B cell (primary cell): ENCODE measurements around the gene TTC23. TPM values are rescaled to one million over a fixed set of nuclear protein-coding genes. Genes with fewer than 3 reads are reported as not detected.

Source experiments
- ATAC-seq: fragments of 200-7000 bp; cut with Tn5 transposase; one replicate; pipeline ENCODE4 v1.10.0; 2021; ENCODE audit warnings: low read depth, mild to moderate bottlenecking, moderate number of reproducible peaks, moderate library complexity
- CTCF ChIA-PET: fragments of 350-600 bp; sonication (Branson Sonifier 250); formaldehyde crosslinking; loops from one replicate; lab custom pipeline; 2021; ENCODE audit warnings: antibody characterized with exemption, inconsistent platforms; lab: Charles Lee
- POLR2A ChIA-PET: fragments of 350-600 bp; sonication (Branson Sonifier 250); formaldehyde crosslinking; loops from one replicate; lab custom pipeline; 2021; ENCODE audit warnings: antibody characterized with exemption; lab: Charles Lee
- DNase-seq: peaks from one replicate; pipeline ENCODE4 v3.0.0; 2013
- H2AFZ ChIP-seq: 2 replicates; pipeline ENCODE4 v1.6.1; 2012; ENCODE audit warnings: mild to moderate bottlenecking, low read depth, low read length; ENCODE audit not compliant: insufficient read depth, poor library complexity, severe bottlenecking
- H3K27ac ChIP-seq, 2 donors: 1 replicate in 1 of 2; 2 replicates in 1 of 2; pipeline ENCODE4 v1.5.1; 2012 to 2013; ENCODE audit warnings: low read length in 2 of 2, mild to moderate bottlenecking in 2 of 2, moderate library complexity in 1 of 2
- H3K27me3 ChIP-seq, 4 experiments: fragments of 200-600 bp in 1 of 4; sonication (generic) in 1 of 4; replicated peaks in 1 of 4; 1 replicate in 2 of 4; 2 replicates in 2 of 4; pipeline versions ENCODE4 v1.6.1 to v1.7.0; 2013 to 2016; ENCODE audit warnings: low read length in 3 of 4, mild to moderate bottlenecking in 2 of 4, mixed read lengths in 1 of 4, moderate library complexity in 1 of 4; ENCODE audit not compliant: insufficient read depth in 4 of 4, control insufficient read depth in 3 of 4; ENCODE audit errors: control extremely low read depth in 1 of 4
- H3K36me3 ChIP-seq, 2 experiments: replicated peaks in 1 of 2; 1 replicate in 1 of 2; 2 replicates in 1 of 2; pipeline versions ENCODE4 v1.6.1 to v1.7.1; 2013; ENCODE audit warnings: low read length in 1 of 2; ENCODE audit not compliant: insufficient read depth in 2 of 2, control insufficient read depth in 1 of 2; ENCODE audit errors: control extremely low read depth in 1 of 2, extremely low read depth in 1 of 2
- H3K4me1 ChIP-seq, 2 donors: fragments of 200-600 bp in 1 of 2; sonication (generic) in 1 of 2; 1 replicate in 1 of 2; 2 replicates in 1 of 2; pipeline versions ENCODE4 v1.5.1 to v1.6.1; 2013 to 2017; ENCODE audit warnings: low read length in 2 of 2; ENCODE audit not compliant: control insufficient read depth in 2 of 2, insufficient read depth in 2 of 2
- H3K4me2 ChIP-seq: replicated peaks from 2 replicates; pipeline ENCODE3; 2012; ENCODE audit warnings: mild to moderate bottlenecking, low read depth, low read length; ENCODE audit not compliant: poor library complexity, severe bottlenecking
- H3K4me3 ChIP-seq, 5 experiments: fragments of 200-600 bp in 1 of 5; sonication (generic) in 1 of 5; 1 replicate in 3 of 5; 2 replicates in 2 of 5; pipeline versions ENCODE4 v1.5.1 to v1.7.0; 2011 to 2016; ENCODE audit warnings: low read length in 4 of 5, mild to moderate bottlenecking in 4 of 5, low read depth in 2 of 5, control low read depth in 1 of 5, moderate library complexity in 1 of 5; ENCODE audit not compliant: insufficient read depth in 1 of 5; ENCODE audit errors: control extremely low read depth in 1 of 5, extremely low read depth in 1 of 5
- H3K79me2 ChIP-seq: fragments of 200-600 bp; sonication (generic); one replicate; pipeline ENCODE4 v1.6.0; 2016; ENCODE audit warnings: low read length; ENCODE audit not compliant: control insufficient read depth, insufficient read depth
- H3K9ac ChIP-seq: fragments of 200-600 bp; sonication (generic); 2 replicates; pipeline ENCODE4 v1.6.1; 2017; ENCODE audit warnings: mild to moderate bottlenecking, low read length, moderate library complexity
- H3K9me3 ChIP-seq, 3 donors: one replicate each; pipeline versions ENCODE4 v1.6.1 to v1.7.1; 2013; ENCODE audit warnings: low read length in 2 of 3; ENCODE audit not compliant: control insufficient read depth in 2 of 3, insufficient read depth in 1 of 3; ENCODE audit errors: control extremely low read depth in 1 of 3
- H4K20me1 ChIP-seq: 2 replicates; pipeline ENCODE4 v1.6.0; 2012; ENCODE audit warnings: mild to moderate bottlenecking, low read length; ENCODE audit not compliant: insufficient read depth, control insufficient read depth, poor library complexity, severe bottlenecking
- H3K27ac Mint-ChIP-seq: one replicate; pipeline ENCODE4 v1.8.0; 2021; ENCODE audit warnings: mixed read lengths
- H3K27me3 Mint-ChIP-seq: one replicate; pipeline ENCODE4 v1.8.0; 2021; ENCODE audit warnings: mixed read lengths
- H3K4me1 Mint-ChIP-seq: one replicate; pipeline ENCODE4 v1.8.0; 2021; ENCODE audit warnings: mixed read lengths
- H3K4me3 Mint-ChIP-seq: one replicate; pipeline ENCODE4 v1.8.0; 2021; ENCODE audit warnings: mixed read lengths
- H3K9me3 Mint-ChIP-seq: one replicate; pipeline ENCODE4 v1.8.0; 2022; ENCODE audit warnings: mixed read lengths; ENCODE audit not compliant: insufficient read depth
- CTCF ChIP-seq: fragments of 200-600 bp; IDR thresholded peaks from one replicate; pipeline ENCODE4 v1.8.0; 2022; ENCODE audit warnings: antibody characterized with exemption, mild to moderate bottlenecking
- EZH2 ChIP-seq: IDR thresholded peaks from 2 replicates; pipeline ENCODE4 v1.6.1; 2012; ENCODE audit warnings: borderline replicate concordance, low read depth, mild to moderate bottlenecking, moderate library complexity, low read length; ENCODE audit not compliant: insufficient read depth, poor library complexity, severe bottlenecking
- WGBS: methylation state at CpG from one replicate; pipeline ENCODE4 v1.1.5; 2013; ENCODE audit warnings: missing lambda C conversion rate; ENCODE audit not compliant: insufficient coverage; 5-methylcytosine and 5-hydroxymethylcytosine counted together
- intact Hi-C: fragments of 100-400 bp; cut with micrococcal nuclease; formaldehyde crosslinking; loops from one replicate; pipeline ENCODE4 v1.10.0; 2022
- polyA plus RNA-seq: library from polyadenylated mRNA; depleted of rRNA; stranded (reverse); fragments of >200 nt; gene quantifications from 2 replicates; pipeline ENCODE4 v1.2.3, GENCODE V29; 2012
- total RNA-seq, 2 donors: library from RNA; stranded (reverse); fragments of 120-200 nt in 1 of 2; gene quantifications; 1 replicate in 1 of 2; 2 replicates in 1 of 2; pipeline versions ENCODE4 v1.2.3 to v1.2.4, GENCODE V29; 2013 to 2022

The TTC23 gene
- total and polyA plus RNA-seq, 2 donors (not counting 1 experiment from before 2014, with no cell fraction given): 0.15 to 1.9 TPM

- Histone ChIP-seq H3K27ac (no peak overlapping the region), H4K20me1 (no peaks in the 10 kb centered on the region), H3K9ac (no peak overlapping the region), H3K4me2 (no peak overlapping the region), H3K4me1 (peaks cover 18 to 30% of the 10 kb centered on the region in 2 donors), H3K79me2 (no peaks in the 10 kb centered on the region), H3K9me3 (peaks cover 0 to 2% (median 0%) of the 10 kb centered on the region in 3 donors), H3K4me3 (no peak overlapping the region), H3K36me3 (peaks cover 0 to 7% of the 10 kb centered on the region in 2 experiments), H3K27me3 (no peaks in the 10 kb centered on the region), H2AFZ (no peak overlapping the region)
- Mint-ChIP-seq H3K4me3 (no peak overlapping the region), H3K27me3 (no peaks in the 10 kb centered on the region), H3K4me1 (peaks cover 31% of the 10 kb centered on the region), H3K27ac (no peak overlapping the region), H3K9me3 (no peaks in the 10 kb centered on the region)
- ChIA-PET CTCF (interaction anchor here (1.0 to 3.4 kb wide), 5 partner anchors 15 to 483 kb away, joined by 3 to 17 read pairs (median 8); no protein-coding TSS in a partner anchor), POLR2A (no interaction called here)
- ATAC-seq (no peak), DNase-seq (no peak)
- 90% methylated on average over 5 of the region's 6 CpGs for WGBS
- intact Hi-C loops: loop anchor here (5.0 kb wide), 1 partner anchor 314 kb away; the partner anchor contains the start of gene MEF2A
- TF ChIP-seq EZH2 (no peak), CTCF (no peak)
Observed at GRCh38 chr15:99253381-99254090, 4.2 kb upstream of the TTC23 start.

GRCh38 chr15:99252326-99252725 is 2.9 kb upstream of the TTC23 start:
- H2AFZ ChIP-seq: peak overlapping the region; percentile 99
- DNase-seq (no peak), ATAC-seq (no peak)
- H3K27ac ChIP-seq: no peak overlapping the region
- intact Hi-C loops: loop anchor here (5.0 kb wide), 1 partner anchor 315 kb away; the partner anchor contains the start of gene MEF2A
- H3K27me3 ChIP-seq: no peaks in the 10 kb centered on the region
- peaks cover 18 to 30% of the 10 kb centered on the region in 2 donors for H3K4me1 ChIP-seq
- ChIA-PET POLR2A (interaction anchor here (0.9 to 2.2 kb wide), 2 partner anchors 462 to 481 kb away, joined by 4 to 18 read pairs; partner anchors contain the start of gene LYSMD4), CTCF (interaction anchor here (1.1 to 1.5 kb wide), 2 partner anchors 20 to 39 kb away, joined by 3 to 8 read pairs; no protein-coding TSS in a partner anchor)
- no peaks in the 10 kb centered on the region for H3K79me2 ChIP-seq
- peak overlapping the region in 3 of 5 experiments; percentile 81 to 83 (median 81) for H3K4me3 ChIP-seq
- H3K9ac ChIP-seq: peak overlapping the region; percentile 93
- H3K36me3 ChIP-seq: peaks cover 0 to 7% of the 10 kb centered on the region in 2 experiments
- no peaks in the 10 kb centered on the region for H3K9me3 Mint-ChIP-seq
- peaks cover 0 to 2% (median 0%) of the 10 kb centered on the region in 3 donors for H3K9me3 ChIP-seq
- H3K4me2 ChIP-seq: peak overlapping the region; percentile 90
- no peaks in the 10 kb centered on the region for H4K20me1 ChIP-seq
- WGBS: no CpG with 5 or more reads among the region's 7 CpGs
- H3K4me3 Mint-ChIP-seq: peak overlapping the region; percentile 96
- TF ChIP-seq CTCF (no peak), EZH2 (no peak)
- no peaks in the 10 kb centered on the region for H3K27me3 Mint-ChIP-seq
- peaks cover 31% of the 10 kb centered on the region for H3K4me1 Mint-ChIP-seq
- no peak overlapping the region for H3K27ac Mint-ChIP-seq
